Activated CD4-positive, alpha-beta memory T cell treated with anti-CD3 and anti-CD28 coated beads for 36 hours (primary cell): Measurements from ENCODE around the gene PHOSPHO1. TPM values are rescaled to one million over a fixed set of nuclear protein-coding genes. Genes with fewer than 3 reads are reported as not detected.

Experiments
- CTCF ChIA-PET: fragments of 350-600 bp; sonication (Branson Sonifier 250); formaldehyde crosslinking; loops from one replicate; lab custom pipeline; 2021; ENCODE audit warnings: antibody characterized with exemption, inconsistent platforms; lab: Charles Lee
- POLR2A ChIA-PET: fragments of 350-600 bp; sonication (Branson Sonifier 250); formaldehyde crosslinking; loops from one replicate; lab custom pipeline; 2021; ENCODE audit warnings: antibody characterized with exemption; lab: Charles Lee
- DNase-seq: peaks from one replicate; pipeline ENCODE4 v3.0.0-alpha.2; 2020
- H3K27ac Mint-ChIP-seq: one replicate; pipeline ENCODE4 v1.8.0; 2021; ENCODE audit warnings: mixed read lengths
- H3K27me3 Mint-ChIP-seq: one replicate; pipeline ENCODE4 v1.8.0; 2021; ENCODE audit warnings: mixed read lengths
- H3K36me3 Mint-ChIP-seq: one replicate; pipeline ENCODE4 v1.8.0; 2021; ENCODE audit warnings: mixed read lengths
- H3K4me1 Mint-ChIP-seq: one replicate; pipeline ENCODE4 v1.8.0; 2021; ENCODE audit warnings: low read depth, mixed read lengths
- H3K4me3 Mint-ChIP-seq: one replicate; pipeline ENCODE4 v1.8.0; 2021; ENCODE audit warnings: mild to moderate bottlenecking, mixed read lengths
- H3K9me3 Mint-ChIP-seq: one replicate; pipeline ENCODE4 v1.8.0; 2021; ENCODE audit warnings: mixed read lengths
- intact Hi-C: fragments of 100-400 bp; cut with micrococcal nuclease; formaldehyde crosslinking; loops from one replicate; pipeline ENCODE4 v1.15.1; 2023
- total RNA-seq, 2 experiments: library from RNA; stranded (reverse); gene quantifications; one replicate each; pipeline ENCODE4 v1.2.3, GENCODE V29; 2021

The PHOSPHO1 gene
- total RNA-seq, 2 experiments from 2014 or later: not detected

GRCh38 chr17:49216953-49217650, 13.5 kb downstream of the PHOSPHO1 start:
- ChIA-PET POLR2A (interaction anchor here (1.0 to 1.3 kb wide), 2 partner anchors 8 to 22 kb away, joined by 3 read pairs; no protein-coding TSS in a partner anchor), CTCF (interaction anchor here (0.9 to 5.2 kb wide), 2 partner anchors 10 to 37 kb away, joined by 3 to 32 read pairs; no protein-coding TSS in a partner anchor)
- Mint-ChIP-seq H3K36me3 (peaks cover 33% of the 10 kb centered on the region), H3K27ac (peak overlapping the region; percentile 47), H3K9me3 (no peaks in the 10 kb centered on the region), H3K27me3 (no peaks in the 10 kb centered on the region), H3K4me3 (no peak overlapping the region), H3K4me1 (peaks cover 69% of the 10 kb centered on the region)
- intact Hi-C loops: no loop called here
- no peak for DNase-seq

- Mint-ChIP-seq H3K27me3 (no peaks in the 10 kb centered on the region), H3K4me1 (peaks cover 73% of the 10 kb centered on the region), H3K36me3 (peaks cover 28% of the 10 kb centered on the region), H3K4me3 (no peak overlapping the region), H3K9me3 (no peaks in the 10 kb centered on the region), H3K27ac (peak overlapping the region; percentile 47)
- POLR2A ChIA-PET: interaction anchor here (1.3 kb wide), 1 partner anchor 22 kb away, joined by 3 read pairs; no protein-coding TSS in a partner anchor
- intact Hi-C loops: no loop called here
- DNase-seq: no peak
- CTCF ChIA-PET: interaction anchor here (5.2 kb wide), 1 partner anchor 11 kb away, joined by 32 read pairs; no protein-coding TSS in a partner anchor
Observed at GRCh38 chr17:49216482-49216881, 14.1 kb downstream of the PHOSPHO1 start.

GRCh38 chr17:49214676-49215360, 15.8 kb downstream of the PHOSPHO1 start:
- intact Hi-C loops: no loop called here
- Mint-ChIP-seq H3K36me3 (peaks cover 28% of the 10 kb centered on the region), H3K4me1 (peaks cover 82% of the 10 kb centered on the region), H3K27me3 (no peaks in the 10 kb centered on the region), H3K9me3 (no peaks in the 10 kb centered on the region), H3K27ac (peak overlapping the region; percentile 61), H3K4me3 (no peak overlapping the region)
- no peak for DNase-seq
- POLR2A ChIA-PET: interaction anchor here (1.4 kb wide), 1 partner anchor 23 kb away, joined by 7 read pairs; no protein-coding TSS in a partner anchor
- CTCF ChIA-PET: interaction anchor here (0.5 to 5.2 kb wide), 7 partner anchors 10 to 926 kb away, joined by 3 to 32 read pairs (median 3); no protein-coding TSS in a partner anchor

GRCh38 chr17:49213847-49214246, 16.7 kb downstream of the PHOSPHO1 start:
- Mint-ChIP-seq H3K36me3 (peaks cover 24% of the 10 kb centered on the region), H3K27me3 (no peaks in the 10 kb centered on the region), H3K4me3 (no peak overlapping the region), H3K27ac (no peak overlapping the region), H3K9me3 (no peaks in the 10 kb centered on the region), H3K4me1 (peaks cover 83% of the 10 kb centered on the region)
- intact Hi-C loops: no loop called here
- ChIA-PET POLR2A (no interaction called here), CTCF (interaction anchor here (1.5 to 5.2 kb wide), 2 partner anchors 9 to 13 kb away, joined by 4 to 32 read pairs; no protein-coding TSS in a partner anchor)
- DNase-seq: no peak

GRCh38 chr17:49213399-49213798, 17.2 kb downstream of the PHOSPHO1 start:
- intact Hi-C loops: no loop called here
- peaks cover 22% of the 10 kb centered on the region for H3K36me3 Mint-ChIP-seq
- POLR2A ChIA-PET: no interaction called here
- no peak overlapping the region for H3K27ac Mint-ChIP-seq
- no peaks in the 10 kb centered on the region for H3K9me3 Mint-ChIP-seq
- H3K4me1 Mint-ChIP-seq: peaks cover 81% of the 10 kb centered on the region
- DNase-seq: no peak
- no peaks in the 10 kb centered on the region for H3K27me3 Mint-ChIP-seq
- H3K4me3 Mint-ChIP-seq: no peak overlapping the region
- CTCF ChIA-PET: interaction anchor here (1.5 to 6.3 kb wide), 3 partner anchors 9 to 22 kb away, joined by 4 to 32 read pairs (median 4); no protein-coding TSS in a partner anchor

GRCh38 chr17:49210158-49211029, 20.2 kb downstream of the PHOSPHO1 start, which contains the start of the genes ABI3 and GNGT2:
TSS of gene ABI3 (plus strand) at chr17:49210707. CDS start at chr17:49210725, 18 bp downstream.
TSS of gene GNGT2 (minus strand) at chr17:49210574. CDS start at chr17:49207422, 3,152 bp downstream.
- Mint-ChIP-seq H3K9me3 (no peaks in the 10 kb centered on the region), H3K4me1 (peaks cover 56% of the 10 kb centered on the region), H3K27me3 (no peaks in the 10 kb centered on the region), H3K4me3 (peak within 1 kb of the TSS; percentile 90), H3K27ac (peak within 1 kb of the TSS; percentile 91), H3K36me3 (peaks cover 6% of the 10 kb centered on the region)
- intact Hi-C loops: loop anchor here (1.0 to 2.0 kb wide), 2 partner anchors 8 to 18 kb away; no protein-coding TSS in a partner anchor
- peak; percentile 83 for DNase-seq
- ChIA-PET POLR2A (interaction anchor here (0.6 to 3.5 kb wide), 5 partner anchors 7 to 18 kb away, joined by 3 to 14 read pairs (median 4); no protein-coding TSS in a partner anchor), CTCF (interaction anchor here (1.5 to 6.3 kb wide), 4 partner anchors 12 to 347 kb away, joined by 3 to 32 read pairs (median 6); no protein-coding TSS in a partner anchor)

GRCh38 chr17:49209061-49209571, 21.5 kb downstream of the PHOSPHO1 start:
- intact Hi-C loops: no loop called here
- Mint-ChIP-seq H3K9me3 (no peaks in the 10 kb centered on the region), H3K4me1 (peaks cover 47% of the 10 kb centered on the region), H3K4me3 (peak overlapping the region; percentile 90), H3K27me3 (no peaks in the 10 kb centered on the region), H3K36me3 (peaks cover 6% of the 10 kb centered on the region), H3K27ac (peak overlapping the region; percentile 91)
- DNase-seq: no peak
- CTCF ChIA-PET: interaction anchor here (1.3 to 6.3 kb wide), 5 partner anchors 11 to 348 kb away, joined by 4 to 32 read pairs (median 5); no protein-coding TSS in a partner anchor
- POLR2A ChIA-PET: interaction anchor here (0.9 to 3.5 kb wide), 4 partner anchors 9 to 17 kb away, joined by 3 to 14 read pairs (median 4); no protein-coding TSS in a partner anchor

GRCh38 chr17:49204516-49204915, 26.1 kb downstream of the PHOSPHO1 start:
- H3K27ac Mint-ChIP-seq: no peak overlapping the region
- H3K4me3 Mint-ChIP-seq: no peak overlapping the region
- ChIA-PET CTCF (interaction anchor here (2.0 kb wide), 1 partner anchor 22 kb away, joined by 9 read pairs; no protein-coding TSS in a partner anchor), POLR2A (no interaction called here)
- no peaks in the 10 kb centered on the region for H3K27me3 Mint-ChIP-seq
- intact Hi-C loops: no loop called here
- no peak for DNase-seq
- H3K9me3 Mint-ChIP-seq: no peaks in the 10 kb centered on the region
- peaks cover 1% of the 10 kb centered on the region for H3K36me3 Mint-ChIP-seq
- H3K4me1 Mint-ChIP-seq: peaks cover 9% of the 10 kb centered on the region

- peaks cover 2% of the 10 kb centered on the region for H3K4me1 Mint-ChIP-seq
- H3K27ac Mint-ChIP-seq: no peak overlapping the region
- POLR2A ChIA-PET: no interaction called here
- CTCF ChIA-PET: interaction anchor here (2.0 kb wide), 1 partner anchor 23 kb away, joined by 9 read pairs; no protein-coding TSS in a partner anchor
- no peak for DNase-seq
- H3K36me3 Mint-ChIP-seq: peaks cover 1% of the 10 kb centered on the region
- H3K27me3 Mint-ChIP-seq: no peaks in the 10 kb centered on the region
- intact Hi-C loops: no loop called here
- H3K9me3 Mint-ChIP-seq: no peaks in the 10 kb centered on the region
- no peak overlapping the region for H3K4me3 Mint-ChIP-seq
Observed at GRCh38 chr17:49203796-49204195, 26.8 kb downstream of the PHOSPHO1 start.

GRCh38 chr17:49201481-49201927, 29.1 kb downstream of the PHOSPHO1 start:
- H3K9me3 Mint-ChIP-seq: no peaks in the 10 kb centered on the region
- H3K4me1 Mint-ChIP-seq: no peaks in the 10 kb centered on the region
- ChIA-PET CTCF (interaction anchor here (1.1 to 2.2 kb wide), 3 partner anchors 20 to 169 kb away, joined by 3 to 6 read pairs (median 4); no protein-coding TSS in a partner anchor), POLR2A (no interaction called here)
- no peak for DNase-seq
- H3K27me3 Mint-ChIP-seq: no peaks in the 10 kb centered on the region
- intact Hi-C loops: no loop called here
- H3K36me3 Mint-ChIP-seq: peaks cover 1% of the 10 kb centered on the region
- H3K27ac Mint-ChIP-seq: no peak overlapping the region
- H3K4me3 Mint-ChIP-seq: no peak overlapping the region
